Activated CD8-positive, alpha-beta memory T cell treated with anti-CD3 and anti-CD28 coated beads, Interleukin-2, amount 50 U/mL, for 1 hour (primary cell): ENCODE results near the gene GGTLC2.
"Not testable (repeated sequence)": the region's sequence is repeated elsewhere in the genome, so short reads cannot be mapped to it uniquely, and the experiment has no call there.

Experiments
- DNase-seq: peaks from one replicate; pipeline ENCODE4 v3.0.0-alpha.2; 2020; ENCODE audit errors: extremely low read depth

The GGTLC2 gene

DNA sequence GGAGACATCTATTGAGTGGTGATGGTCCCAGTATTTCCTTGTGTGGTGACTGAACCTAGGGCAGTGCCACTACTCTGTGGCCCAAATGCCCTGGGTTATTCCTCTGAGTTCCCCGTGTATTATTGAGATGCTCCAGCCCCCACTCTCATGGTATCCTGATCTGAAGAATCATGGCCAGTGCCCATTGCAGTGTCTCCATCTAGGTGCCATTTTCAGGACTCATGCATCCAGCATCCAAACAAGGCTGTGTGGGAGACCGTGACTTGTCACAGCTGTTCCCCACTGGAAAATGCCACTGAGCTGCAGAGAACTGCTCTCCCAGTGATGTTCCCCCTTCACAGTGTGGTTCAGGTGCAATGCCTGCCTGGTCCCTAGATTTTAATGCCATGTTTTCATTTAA lies 24.7 kb downstream of the GGTLC2 start:
- no peak for DNase-seq

DNA sequence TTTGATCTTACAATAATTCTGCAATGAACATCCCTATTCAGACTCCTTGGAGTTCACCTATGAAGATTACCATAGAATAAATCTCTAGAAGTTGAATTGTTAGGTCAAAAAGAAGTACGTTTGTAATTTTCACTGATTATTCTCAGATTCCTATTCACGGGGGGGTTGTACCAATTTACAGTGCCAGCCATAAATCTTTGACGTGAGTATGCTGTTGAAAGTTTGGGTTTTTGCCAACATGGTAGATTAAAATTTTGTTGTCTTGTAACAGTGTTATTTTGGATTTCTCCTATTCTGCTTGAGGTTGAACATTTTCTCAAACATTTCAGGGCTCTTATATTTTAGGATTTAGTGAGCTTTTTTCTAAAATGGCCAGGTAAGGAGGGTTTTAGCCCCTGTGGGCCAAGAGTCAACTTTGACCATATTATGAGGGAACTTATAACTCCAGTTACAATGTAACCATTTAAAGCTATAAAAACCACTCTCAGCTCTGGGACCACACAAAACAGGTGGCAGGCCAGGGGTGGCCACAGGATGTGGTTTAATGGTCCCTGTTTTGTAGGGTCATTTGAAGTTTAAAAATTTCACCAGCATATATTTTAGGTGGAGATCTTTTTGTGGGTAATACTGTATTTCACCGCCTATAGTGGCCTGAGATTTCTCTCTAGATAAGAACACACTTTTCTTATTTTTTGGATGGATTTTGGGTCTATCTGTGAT lies 25.8 kb downstream of the GGTLC2 start:
- DNase-seq, result no peak

DNA sequence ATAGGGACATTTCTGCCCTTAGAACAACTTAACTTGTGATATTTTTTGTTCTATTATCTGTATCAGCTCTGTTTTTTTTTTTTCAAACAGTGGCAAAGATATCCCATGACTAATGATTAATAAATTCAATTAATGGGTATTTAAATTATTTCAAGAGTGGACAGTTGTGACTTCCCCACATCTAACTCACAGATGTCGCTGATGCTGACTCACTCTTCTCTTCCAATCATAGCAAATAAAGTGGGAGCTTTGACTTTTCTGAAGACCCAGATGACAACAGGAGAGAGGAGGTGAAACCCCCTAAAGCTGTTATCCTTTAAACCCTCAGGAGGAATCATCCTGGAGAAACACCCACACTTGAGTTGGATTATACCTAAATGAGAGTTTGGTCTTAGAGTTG lies 27.1 kb downstream of the GGTLC2 start:
- no peak for DNase-seq

DNA sequence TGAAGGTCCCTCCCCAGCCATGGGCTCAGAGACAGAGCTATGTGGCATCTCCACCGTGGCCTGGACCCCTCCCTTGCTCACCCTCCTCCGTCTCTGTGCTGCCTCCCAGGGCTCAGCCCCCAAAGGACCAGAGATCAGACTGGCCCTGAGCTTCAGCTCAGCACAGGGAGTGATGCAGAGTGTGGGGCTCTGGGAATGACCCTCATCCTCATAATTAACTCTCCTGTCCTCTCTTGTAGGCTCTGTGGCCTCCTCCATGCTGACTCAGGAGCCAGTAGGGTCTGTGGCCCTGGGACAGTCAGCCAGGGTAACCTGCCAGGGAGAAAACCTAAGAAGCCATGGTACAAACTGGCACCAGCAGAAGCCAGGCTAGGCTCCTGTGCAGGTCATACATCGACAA lies 28.7 kb downstream of the GGTLC2 start:
- DNase-seq, result no peak

DNA sequence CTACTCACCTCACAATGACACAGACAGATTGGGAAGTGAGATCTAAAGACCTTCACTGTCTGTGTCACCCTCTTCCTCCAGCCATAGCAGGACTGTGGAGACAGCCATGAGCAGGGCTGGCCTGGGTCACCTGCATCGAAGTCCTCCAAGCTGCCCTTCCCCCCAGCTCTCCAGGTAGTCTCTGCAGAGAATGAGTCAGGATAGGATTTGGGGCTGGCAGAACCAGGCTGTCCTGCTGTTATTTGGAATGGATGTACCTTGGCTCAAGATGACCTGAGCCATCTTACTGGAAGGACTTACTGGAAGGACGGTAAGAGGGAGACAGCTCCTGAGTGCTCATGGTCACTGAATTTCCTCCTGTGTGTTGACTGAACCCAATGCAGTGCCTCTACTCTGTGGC lies 29.2 kb downstream of the GGTLC2 start:
- no peak for DNase-seq

DNA sequence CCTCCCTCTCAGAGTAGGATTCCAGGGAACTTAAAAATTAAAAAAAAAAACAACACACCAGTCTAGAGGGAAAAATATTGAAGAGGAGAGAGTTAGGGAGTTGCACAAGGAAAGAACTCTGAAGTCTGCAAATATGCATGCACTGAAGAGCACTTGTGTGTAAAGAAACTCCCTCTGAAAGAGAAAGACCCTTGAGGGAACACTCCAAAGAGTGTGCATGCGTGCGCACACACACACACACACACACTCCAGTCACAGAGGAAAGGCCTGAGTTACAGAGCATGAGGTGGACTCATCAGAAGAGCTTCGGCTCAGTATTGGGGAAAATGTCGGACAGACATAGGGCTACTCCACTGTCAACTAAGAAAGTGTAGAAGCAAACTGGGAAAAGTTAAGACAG lies 30.1 kb downstream of the GGTLC2 start:
- DNase-seq, result no peak

DNA sequence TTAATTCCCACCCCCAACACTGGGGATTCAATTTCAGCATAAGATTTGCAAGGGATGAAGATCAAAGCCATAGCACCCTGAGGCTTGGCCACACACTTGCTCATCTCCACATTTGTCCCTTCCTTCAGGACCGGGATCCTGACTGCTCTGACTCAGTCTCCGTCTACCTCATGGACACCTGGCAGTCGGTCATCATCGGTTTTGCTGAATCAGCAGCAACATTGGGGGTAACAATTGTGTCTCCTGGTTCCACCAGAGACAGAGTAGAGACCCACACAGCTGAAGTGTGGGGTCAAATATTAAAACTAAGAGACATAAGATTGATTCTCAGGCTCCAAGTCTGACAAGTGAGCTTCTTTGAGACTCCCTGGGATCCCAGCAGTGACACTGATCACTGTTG lies 34.6 kb downstream of the GGTLC2 start:
- DNase-seq, result no peak

DNA sequence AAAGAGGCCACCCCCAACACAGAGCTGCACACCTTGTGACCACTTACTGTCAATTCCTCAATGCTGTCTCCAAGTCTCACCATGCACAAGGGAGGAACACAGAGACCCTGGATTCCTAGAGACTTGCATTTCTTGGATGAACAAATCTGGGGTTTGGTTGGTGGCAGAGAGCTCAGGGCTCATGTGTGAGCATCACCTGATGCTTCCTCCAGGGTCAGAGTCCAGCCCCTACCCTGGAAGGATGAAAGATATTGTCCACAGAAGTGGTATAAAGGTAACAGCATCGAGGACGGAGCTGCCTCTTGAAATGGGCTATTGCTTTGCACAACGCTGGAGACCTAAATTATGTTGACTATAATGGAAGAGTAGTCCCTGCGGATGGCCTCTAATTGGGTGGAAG lies 36.0 kb downstream of the GGTLC2 start:
- no peak for DNase-seq

DNA sequence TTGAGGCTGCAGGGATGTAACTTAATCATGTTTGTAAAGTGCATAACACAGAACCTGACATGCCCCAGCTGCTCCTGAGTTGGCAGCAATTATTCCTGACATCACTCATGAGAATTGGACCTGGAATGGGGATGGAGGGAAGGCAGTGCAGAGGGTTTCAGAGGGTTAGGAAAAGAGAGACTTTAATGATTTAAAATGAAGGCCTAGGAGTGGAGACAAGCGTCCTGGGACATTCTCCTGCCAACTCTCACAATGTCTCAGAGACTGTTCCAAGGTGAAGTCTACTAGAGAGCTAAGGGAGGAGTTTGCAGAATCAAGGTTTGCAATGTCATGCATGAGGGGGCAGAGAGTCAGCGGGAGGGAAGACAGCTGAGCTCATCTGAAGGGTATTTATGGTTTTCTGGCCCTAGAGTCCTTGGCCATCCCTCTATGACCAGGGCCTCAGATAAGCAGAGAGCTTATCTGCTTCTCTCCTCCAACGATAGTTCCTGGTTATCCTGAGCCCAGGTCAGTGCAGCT lies 36.9 kb downstream of the GGTLC2 start:
- no peak for DNase-seq

DNA sequence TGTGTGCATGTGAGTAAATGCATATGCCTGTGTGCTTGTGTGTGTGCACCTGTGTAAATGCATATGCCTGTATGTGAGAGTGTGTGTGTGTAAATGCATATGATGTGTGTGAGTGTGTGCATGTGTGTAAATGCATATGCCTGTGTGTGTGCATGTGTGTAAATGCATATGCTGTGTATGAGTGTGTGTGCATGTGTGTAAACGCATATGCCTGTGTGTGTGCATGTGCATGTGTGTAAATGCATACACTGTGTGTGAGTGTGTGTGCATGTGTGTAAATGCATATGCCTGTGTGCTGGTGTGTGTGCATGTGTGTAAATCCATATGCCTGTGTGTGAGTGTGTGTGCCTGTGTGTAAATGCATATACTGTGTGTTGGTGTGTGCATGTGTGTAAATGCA lies 37.8 kb downstream of the GGTLC2 start:
- DNase-seq, result no peak

DNA sequence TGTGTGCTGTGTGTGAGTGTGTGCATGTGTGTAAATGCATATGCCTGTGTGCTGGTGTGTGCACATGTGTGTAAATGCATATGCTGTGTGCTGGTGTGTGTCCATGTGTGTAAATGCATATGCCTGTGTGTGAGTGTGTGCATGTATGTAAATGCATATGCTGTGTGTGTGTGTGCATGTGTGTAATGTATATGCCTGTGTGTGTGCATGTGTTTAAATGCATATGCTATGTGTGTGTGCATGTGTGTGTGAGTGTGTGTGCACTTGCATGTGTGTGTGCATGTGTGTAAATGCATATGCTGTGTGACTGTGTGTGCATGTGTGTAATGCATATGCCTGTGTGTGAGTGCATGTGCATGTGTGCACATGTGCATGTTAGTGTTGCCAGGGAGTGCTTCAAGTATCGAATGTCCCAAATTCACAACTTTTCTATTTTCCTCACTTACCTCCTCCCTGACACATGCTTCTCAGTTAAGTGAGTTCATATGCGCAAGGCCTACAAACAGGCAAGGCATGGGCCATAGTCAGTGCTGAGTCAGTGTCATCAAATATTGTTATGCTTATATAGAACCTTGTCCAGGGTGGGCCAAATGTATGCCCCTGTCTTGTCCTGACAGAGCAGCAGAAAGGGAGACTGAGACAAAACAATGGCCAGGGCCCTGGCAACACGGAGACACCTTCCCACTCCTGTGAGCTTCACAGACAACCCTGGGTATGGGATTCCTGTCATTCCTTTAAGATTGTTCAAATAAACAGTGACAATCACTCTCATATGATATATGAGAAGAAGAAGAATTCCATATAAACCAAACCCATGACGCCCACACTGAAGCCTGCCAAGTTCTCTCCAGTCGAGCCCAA lies 38.6 kb downstream of the GGTLC2 start:
- no peak for DNase-seq

DNA sequence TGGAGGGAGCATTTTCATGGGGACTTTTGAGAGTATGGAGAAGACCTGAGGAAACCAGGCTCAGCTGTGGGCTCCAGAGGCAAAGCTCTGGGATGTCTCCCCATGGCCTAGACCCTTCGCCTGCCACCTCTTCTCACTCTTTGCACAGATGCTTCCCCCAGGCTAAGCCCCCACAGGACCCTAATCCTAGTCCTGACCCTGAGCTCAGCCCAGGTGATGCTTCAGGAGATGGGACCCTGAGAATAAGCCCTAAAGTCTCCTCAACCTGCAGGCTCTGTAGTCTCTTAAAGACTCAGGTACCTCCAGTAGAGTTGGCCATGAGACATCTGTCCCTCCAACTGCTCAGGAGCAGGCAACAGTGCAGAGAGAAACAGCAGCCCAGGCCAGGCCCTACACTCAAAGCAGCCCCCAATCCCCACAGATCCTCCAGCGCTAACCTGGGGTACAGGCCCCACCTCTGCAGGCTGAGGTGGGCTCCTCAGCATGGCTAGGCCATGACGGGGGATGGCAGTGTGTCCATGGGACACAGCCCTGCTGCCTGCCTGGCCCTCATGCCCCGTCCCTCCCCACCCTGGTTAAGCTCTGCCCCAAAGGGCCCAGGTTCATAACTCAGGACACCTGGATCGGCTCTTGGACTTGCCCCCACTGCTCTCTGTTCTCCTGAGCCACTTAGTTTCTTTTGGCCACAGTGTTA lies 39.4 kb downstream of the GGTLC2 start:
- DNase-seq, result no peak

DNA sequence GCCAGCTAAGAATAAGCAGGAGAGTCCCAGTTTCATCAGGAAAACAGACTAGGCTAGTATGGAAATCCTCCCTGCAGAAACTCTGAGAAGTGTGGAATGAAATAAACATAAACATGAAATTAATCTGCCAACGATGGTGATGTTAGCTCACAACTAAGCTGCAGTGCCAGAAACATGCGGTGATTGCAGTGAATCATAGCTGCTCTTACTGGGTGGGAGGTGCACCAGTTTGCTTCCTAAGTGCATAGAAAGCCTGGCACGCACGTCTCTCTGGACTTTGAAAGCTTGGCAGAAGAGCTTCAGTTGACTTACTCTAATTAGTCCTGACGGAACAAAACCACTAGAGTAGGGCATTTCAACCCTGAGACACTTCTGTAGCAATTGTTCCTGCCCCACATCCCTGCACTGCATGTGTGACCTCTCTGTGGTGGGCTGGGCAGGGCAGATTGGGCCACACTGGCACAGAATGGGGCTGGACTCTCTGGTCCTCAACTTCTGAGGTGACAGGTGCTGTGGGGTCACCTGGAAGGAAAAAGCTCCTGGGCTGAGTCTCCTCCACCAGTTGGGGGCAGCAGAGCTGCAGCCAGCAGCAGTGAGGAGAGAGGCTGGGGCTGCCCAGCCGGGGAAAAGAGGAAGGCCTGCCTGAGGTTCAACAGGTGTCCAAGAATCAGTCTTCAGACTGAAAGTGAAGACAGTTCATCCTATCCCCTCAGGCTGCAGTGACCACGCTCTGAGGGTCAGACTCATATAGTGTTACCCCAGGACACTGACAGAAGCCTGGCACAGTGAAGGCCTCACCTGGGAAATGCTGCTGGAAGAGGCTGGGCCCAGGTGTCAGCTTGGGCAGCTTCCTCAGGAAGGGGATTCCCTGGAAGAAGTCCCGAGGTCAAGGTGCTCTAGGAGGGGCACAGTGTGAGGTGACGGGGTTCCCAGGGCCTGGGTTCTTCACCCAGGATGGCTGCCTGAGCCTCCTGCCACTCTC lies 40.5 kb downstream of the GGTLC2 start:
- no peak for DNase-seq

DNA sequence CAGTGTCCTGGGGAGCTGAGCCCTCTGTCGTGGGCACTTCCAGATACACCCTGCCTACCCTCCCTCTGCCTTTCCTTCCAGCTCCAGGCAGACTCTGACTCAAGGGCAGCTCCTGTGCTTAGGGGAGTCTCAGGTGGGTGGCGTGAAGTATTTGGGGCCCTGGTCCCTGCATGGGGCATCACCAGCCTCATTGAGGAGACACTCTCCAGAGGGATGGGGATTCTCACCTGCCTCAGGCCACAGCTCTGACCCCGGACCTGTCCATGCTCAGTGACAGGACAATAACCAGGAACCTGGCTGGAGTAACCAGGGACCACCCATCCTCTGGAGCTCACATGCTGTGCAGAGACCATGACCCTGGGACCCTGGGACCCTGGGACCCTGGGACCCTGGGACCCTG lies 41.2 kb downstream of the GGTLC2 start:
- no peak for DNase-seq

DNA sequence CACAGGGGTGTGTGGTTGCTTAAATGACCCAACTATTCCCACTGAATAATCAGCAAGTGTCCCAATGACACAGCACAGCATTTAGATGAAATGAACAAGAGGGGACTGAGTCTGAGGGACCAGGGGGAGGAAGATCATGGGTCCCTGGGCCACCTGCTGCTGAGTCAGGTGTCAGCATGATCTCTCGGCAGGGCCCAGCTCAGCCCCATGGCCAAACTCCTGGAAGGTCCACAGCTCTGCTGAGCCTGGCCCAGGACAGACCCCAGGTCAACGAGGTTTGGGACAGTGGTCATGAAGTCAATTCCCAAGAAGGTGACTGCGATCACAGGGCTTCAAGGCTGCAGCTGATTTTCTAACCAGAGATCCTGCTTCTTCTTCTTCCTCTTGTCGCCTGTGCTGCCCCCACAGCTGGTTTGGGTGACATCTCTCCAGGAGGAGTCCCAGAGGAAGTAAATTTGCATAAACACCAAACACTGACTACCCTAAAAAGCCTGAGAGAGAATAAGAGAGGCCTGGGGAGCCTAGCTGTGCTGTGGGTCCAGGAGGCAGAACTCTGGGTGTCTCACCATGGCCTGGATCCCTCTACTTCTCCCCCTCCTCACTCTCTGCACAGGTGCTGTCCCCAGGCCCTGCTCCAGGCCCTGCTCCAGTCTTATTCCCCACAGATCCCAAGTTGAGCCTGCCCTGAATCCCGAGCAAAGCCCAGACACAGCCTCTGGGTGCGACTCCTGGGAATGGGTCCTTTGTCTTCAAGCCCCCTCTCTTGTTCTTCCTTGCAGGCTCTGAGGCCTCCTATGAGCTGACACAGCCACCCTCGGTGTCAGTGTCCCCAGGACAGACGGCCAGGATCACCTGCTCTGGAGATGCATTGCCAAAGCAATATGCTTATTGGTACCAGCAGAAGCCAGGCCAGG lies 42.0 kb downstream of the GGTLC2 start:
- DNase-seq, result not testable (repeated sequence)

DNA sequence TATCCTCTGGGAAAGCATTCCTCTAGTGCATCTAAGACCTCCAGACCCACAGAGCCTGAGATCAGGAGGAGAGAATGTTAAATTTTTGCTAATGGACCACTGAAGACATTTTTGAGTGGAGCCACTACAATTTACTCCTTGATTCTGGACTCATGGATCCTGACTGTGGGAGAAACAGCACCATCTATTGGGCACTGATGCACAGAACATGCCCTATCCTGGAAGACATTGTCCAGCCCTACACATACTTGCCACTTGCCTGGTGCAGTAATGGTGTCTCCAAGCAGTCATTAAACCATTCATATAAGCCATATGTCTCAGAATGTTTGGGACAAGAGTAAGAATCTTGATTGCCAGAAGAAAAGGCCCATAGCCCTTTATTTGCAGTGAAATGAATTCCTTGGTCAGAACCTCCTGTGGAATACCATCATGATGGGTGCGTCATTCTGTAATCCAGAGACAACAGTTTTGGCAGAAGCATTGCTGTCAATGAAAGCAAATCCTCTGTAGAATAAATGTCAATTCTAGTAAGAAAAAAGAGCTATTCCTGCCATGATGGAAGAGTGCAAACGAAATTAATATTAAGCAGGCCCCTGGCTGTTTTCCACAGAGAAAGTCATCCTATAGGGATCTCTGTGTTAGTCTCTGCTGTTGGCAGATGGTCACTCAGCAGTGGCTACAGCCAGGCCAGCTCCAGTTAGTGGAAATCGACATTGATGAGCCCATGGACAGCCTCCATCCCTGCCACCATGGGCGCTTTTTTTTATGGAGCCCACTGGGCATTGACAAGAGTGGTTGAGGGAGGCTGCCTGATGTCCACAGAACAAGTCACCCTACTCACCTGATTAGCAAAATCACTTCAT lies 43.5 kb downstream of the GGTLC2 start:
- no peak for DNase-seq

DNA sequence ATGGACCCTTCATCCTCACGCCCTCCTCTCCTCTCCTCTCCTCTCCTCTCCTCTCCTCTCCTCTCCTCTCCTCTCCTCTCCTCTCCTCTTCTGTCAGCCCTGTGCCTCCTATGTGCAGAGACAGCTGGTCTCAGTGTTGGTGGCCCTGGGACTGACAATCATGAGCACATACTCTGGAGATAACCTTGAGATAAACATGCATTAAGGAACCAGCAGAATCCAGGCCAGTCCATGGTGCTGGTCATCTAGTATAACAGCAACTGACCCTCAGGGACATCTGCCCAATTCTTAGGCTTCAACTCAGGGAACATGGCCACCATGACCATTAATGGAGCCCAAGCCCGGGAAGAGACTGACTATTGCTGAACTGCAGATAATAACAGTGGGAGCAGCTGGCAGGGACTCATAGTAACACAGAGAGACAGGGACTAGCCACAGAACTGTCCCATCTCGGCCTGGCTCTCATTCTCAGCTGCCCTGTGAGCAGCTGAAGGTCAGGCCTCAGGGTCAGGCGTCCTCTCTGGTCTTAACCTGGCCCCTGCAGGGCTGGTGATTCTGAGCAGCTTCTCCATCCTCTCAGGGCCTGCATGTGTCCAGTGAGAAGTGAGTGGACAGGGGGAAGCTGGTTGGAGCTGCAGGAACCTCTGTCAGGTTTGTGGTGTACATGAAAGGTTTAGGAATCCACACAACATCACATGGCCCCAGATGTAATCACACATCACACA lies 45.4 kb downstream of the GGTLC2 start:
- DNase-seq, result no peak

DNA sequence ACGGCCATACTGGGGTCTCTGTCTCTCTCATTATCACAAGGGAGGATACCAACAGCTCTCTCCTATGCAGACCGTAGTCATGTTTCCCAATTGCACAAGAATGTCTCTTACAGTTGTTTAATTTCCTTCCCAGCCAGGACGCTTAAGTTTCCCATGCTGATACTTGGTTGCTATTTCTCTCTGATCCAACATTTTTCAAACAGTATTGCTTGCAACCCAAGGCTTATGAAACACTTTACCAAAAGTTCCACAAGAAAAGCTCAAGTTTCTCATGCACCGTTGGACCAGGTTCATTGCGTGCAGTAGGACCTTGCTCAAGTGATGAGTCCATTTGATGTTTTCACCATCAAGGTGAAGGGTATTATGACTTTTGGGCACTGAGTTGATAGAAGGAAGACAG lies 46.6 kb downstream of the GGTLC2 start:
- DNase-seq, result no peak
